Ammon's horn (tissue), 1 donor: ENCODE data around the gene MTX1.
"Not testable (repeated sequence)": the region's sequence is repeated elsewhere in the genome, so short reads cannot be mapped to it uniquely, and the experiment has no call there.

Experiments
- DNase-seq: peaks from one replicate; pipeline ENCODE4 v3.0.0-alpha.2; 2016; ENCODE audit warnings: low spot score

Gene MTX1

GRCh38 chr1:155207806-155208540, 522 bp upstream of the MTX1 start, which contains the start of gene THBS3:
Gene THBS3 (minus strand): TSS chr1:155207897. CDS start chr1:155207876, 21 bp downstream.
- DNase-seq, result peak; percentile 63

- no peak for DNase-seq
Observed at GRCh38 chr1:155209312-155209721, 822 bp downstream of the MTX1 start.

- no peak for DNase-seq
Observed at GRCh38 chr1:155210314-155211104, 2.0 kb downstream of the MTX1 start.

- not testable (repeated sequence) for DNase-seq
Observed at GRCh38 chr1:155211381-155212050, 3.0 kb downstream of the MTX1 start.

GRCh38 chr1:155212051-155212440, 3.6 kb downstream of the MTX1 start:
- not testable (repeated sequence) for DNase-seq

- not testable (repeated sequence) for DNase-seq
Observed at GRCh38 chr1:155214702-155215101, 6.2 kb downstream of the MTX1 start.

GRCh38 chr1:155218854-155219591, 10.5 kb downstream of the MTX1 start:
- peak; percentile 90 for DNase-seq

- peak; percentile 73 for DNase-seq
Observed at GRCh38 chr1:155219592-155220031, 11.1 kb downstream of the MTX1 start.

- not testable (repeated sequence) for DNase-seq
Observed at GRCh38 chr1:155220211-155220965, 11.9 kb downstream of the MTX1 start.

- DNase-seq, result no peak
Observed at GRCh38 chr1:155223047-155223446, 14.6 kb downstream of the MTX1 start.

GRCh38 chr1:155225404-155225759, 16.9 kb downstream of the MTX1 start:
- DNase-seq, result not testable (repeated sequence)

- peak; percentile 74 for DNase-seq
Observed at GRCh38 chr1:155226188-155226909, 17.9 kb downstream of the MTX1 start.

GRCh38 chr1:155226910-155227260, 18.4 kb downstream of the MTX1 start:
- DNase-seq, result peak; percentile 64

- peak; percentile 98 for DNase-seq
Observed at GRCh38 chr1:155227261-155228095, 19.0 kb downstream of the MTX1 start.

- DNase-seq, result no peak
Observed at GRCh38 chr1:155228096-155228427, 19.6 kb downstream of the MTX1 start.

GRCh38 chr1:155231302-155231701, 22.8 kb downstream of the MTX1 start:
- DNase-seq, result not testable (repeated sequence)

GRCh38 chr1:155232001-155232978, 23.8 kb downstream of the MTX1 start:
- DNase-seq, result peak; percentile 49

- not testable (repeated sequence) for DNase-seq
Observed at GRCh38 chr1:155233502-155233901, 25.0 kb downstream of the MTX1 start.
